ENCODE measurements around the gene JPT1.

The JPT1 gene

GRCh38 chr17:75103601-75104554, 50.4 kb downstream of the JPT1 start:
- DNase-seq, result no peak

- no peak for DNase-seq
These were observed 51.9 kb downstream of the JPT1 start for GRCh38 chr17:75102385-75102821.

- no peak for DNase-seq
These were observed 54.3 kb downstream of the JPT1 start for GRCh38 chr17:75099881-75100595.

GRCh38 chr17:75098861-75099260, 55.5 kb downstream of the JPT1 start:
- no peak for DNase-seq

GRCh38 chr17:75097865-75098264, 56.4 kb downstream of the JPT1 start:
- DNase-seq, result no peak

DNA sequence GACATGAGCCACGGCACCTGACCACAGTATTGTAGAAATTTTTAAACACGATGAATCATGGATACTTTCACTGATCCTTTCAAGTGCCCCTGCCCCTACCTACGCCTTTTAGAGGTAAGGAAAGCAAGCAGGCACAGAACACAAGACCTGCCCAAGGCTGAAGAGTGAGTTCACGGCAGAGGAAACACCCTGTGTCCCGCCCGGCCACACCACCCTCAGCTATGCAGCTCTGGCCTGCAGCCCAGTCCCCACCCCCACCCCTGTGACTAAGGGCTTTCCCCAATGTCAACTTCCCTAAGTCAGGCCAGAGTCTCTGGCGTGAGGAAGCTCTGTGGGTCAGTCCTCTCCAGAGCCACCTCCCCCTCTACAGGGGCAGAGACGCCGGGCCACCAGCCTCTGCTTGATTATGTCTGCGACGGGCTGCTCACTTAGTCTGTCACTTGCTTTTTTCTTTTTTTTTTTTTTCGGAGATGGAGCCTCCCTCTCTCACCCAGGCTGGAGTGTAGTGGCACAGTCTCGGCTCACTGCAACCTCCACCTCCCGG, 58.2 kb downstream of the JPT1 start:
- no peak for DNase-seq

GRCh38 chr17:75094871-75095399, 59.4 kb downstream of the JPT1 start:
- no peak for DNase-seq

GRCh38 chr17:75093548-75094158, 60.7 kb downstream of the JPT1 start:
- no peak for DNase-seq

DNA sequence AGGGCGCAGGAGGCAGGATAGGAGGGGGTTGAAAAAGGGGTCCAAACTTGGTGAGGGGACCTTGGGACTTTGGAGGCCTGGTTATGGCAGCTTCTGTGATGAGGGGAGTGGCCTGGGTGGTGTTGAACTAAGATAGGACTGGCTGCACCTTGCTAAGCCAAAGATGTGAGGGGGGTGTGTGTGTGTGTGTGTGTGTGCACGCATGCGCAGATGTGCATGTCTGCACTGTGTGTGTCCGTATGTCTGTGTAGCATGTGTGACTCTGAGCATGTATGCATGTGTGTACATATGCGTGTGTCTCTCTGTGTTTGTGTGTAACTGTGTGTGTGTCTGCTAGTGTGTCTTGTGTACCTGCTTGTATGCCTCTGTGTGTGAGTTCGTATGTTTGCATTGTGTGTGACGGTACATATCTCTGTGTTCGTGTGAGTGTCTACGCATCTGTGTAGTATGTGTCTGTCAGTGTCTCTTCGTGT, 62.4 kb downstream of the JPT1 start:
- no peak for DNase-seq

GRCh38 chr17:75090871-75091854, 63.1 kb downstream of the JPT1 start:
- DNase-seq, result no peak

DNA sequence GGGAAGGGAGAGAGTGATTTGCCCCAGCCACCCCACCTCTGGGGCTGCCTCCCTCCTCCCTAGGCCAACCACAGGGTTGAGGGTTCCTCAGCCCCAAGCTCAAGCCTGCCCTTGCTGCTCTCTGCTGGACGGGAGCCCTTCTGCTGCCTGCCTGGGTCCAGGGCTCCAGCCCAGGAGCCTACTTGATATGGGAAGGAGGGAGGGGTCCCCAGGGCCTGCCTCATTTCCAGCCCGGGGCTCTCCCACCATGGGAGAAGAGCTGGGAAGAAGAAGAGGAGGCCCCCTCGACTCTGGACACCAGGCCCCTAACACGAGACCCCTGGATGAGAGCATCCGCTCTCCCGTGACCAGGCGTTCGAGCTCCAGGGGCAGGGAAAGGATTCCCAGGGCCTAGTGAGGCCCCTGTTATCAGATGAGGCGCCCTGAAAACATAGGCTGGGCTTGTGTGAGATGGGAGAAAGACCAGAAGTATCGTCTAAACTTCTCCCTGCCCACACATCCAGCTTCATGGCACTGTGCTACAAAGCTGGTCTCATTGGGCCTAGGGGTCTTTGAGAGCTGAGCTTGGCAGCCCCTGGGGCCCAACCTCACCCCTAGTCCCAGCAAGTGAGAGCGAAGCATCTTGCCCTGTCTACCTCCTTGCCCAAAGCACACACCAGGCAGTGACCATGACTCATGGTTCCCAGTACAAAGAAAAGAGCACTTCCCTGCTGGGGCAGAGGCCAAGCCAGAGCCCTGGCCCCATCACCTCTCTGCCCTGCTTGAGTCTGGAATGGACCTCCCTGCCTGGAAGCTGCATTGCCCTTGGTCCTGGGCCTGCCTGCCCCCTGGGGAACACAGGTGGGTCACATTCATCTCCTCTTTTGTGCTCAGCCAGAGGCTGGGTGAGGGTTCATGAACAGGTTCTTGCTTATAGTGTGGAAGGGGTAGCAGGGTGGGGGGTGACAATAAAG, 65.6 kb downstream of the JPT1 start:
- DNase-seq, result peak; percentile 22

GRCh38 chr17:75087558-75088453, 66.5 kb downstream of the JPT1 start, which contains the start of gene SLC16A5:
SLC16A5 (plus strand) TSS chr17:75087954; CDS start chr17:75093637, 5,683 bp downstream.
- peak; percentile 69 for DNase-seq

DNA sequence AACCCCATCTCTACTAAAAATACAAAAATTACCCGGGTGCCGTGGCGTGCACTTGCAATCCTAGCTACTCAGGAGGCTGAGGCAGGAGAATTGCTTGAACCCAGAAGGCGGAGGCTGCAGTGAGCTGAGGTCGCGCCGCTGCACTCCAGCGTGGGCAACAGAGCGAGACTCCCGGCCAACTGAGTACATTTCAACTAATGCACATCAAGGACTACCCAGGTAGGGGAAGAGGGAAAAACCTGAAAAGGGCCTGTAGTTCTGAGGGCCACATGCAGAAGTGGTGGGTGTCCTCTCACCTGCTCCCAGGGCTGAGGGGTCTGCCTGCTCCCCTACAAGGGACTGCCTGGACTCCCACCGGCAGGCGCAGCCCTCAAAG, 67.1 kb downstream of the JPT1 start:
- no peak for DNase-seq

- DNase-seq, result no peak
These were observed 67.7 kb downstream of the JPT1 start for GRCh38 chr17:75086496-75087181.

All from stimulated activated CD4-positive, alpha-beta T cell treated with anti-CD3 and anti-CD28 coated beads, Interleukin-15, amount 100 ng/mL, for 24 hours (primary cell).